SU-DHL-6 (cell line): ENCODE measurements around the gene FLT1.

Source experiments
- CTCF ChIP-seq: fragments of 200-600 bp; sonication (generic); IDR thresholded peaks from one replicate; pipeline ENCODE4 v1.5.1; 2017; ENCODE audit warnings: antibody characterized with exemption, mild to moderate bottlenecking, low read length, moderate library complexity; ENCODE audit not compliant: insufficient read depth, poor library complexity, severe bottlenecking
- EZH2phosphoT487 ChIP-seq: fragments of 200-600 bp; sonication (generic), shearing (Covaris generic); conservative IDR thresholded peaks from 2 replicates; pipeline ENCODE4 v1.6.1; 2018; ENCODE audit warnings: mild to moderate bottlenecking, antibody characterized with exemption, low read length, moderate library complexity, mixed read lengths

GRCh38 chr13:28328271-28328607, 166.7 kb downstream of the FLT1 start:
- TF ChIP-seq EZH2phosphoT487 = no peak
- no peak for TF ChIP-seq CTCF
